Measurements from ENCODE around the gene PTPRG.
"Not testable (repeated sequence)": the region's sequence is repeated elsewhere in the genome, so short reads cannot be mapped to it uniquely, and the experiment has no call there.

The PTPRG gene

DNA sequence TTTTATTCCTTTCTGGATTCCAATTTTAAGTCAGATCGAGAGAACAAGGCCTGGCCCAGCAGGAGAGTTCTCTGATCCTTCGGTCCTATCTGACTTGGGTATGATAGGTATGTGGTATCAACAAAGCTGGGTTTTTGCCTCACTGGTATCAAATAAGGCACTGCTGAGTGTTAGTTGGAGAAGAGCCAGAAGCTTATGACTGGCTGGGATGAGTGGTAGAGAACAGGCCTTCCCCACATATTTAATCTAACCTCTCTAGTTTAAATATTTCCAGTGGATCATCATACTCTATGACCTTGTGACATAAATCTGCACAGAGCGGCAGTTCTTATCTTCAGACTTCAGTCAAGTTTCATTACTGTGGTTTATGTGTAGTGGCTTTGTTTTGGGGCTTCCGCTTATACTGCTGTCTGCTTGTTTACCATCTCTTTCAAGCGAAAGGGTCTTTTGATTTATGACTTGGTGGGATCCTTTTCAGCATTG lies 164.5 kb downstream of the PTPRG start:
- DNase-seq (ENCODE audit: low read depth) = no peak

- DNase-seq (ENCODE audit: low read depth) = no peak
Observed at GRCh38 chr3:61727435-61727834, 166.1 kb downstream of the PTPRG start.

GRCh38 chr3:61729038-61729634 lies 167.8 kb downstream of the PTPRG start:
- DNase-seq (ENCODE audit: low read depth) = no peak

GRCh38 chr3:61730056-61730455 lies 168.7 kb downstream of the PTPRG start:
- DNase-seq (ENCODE audit: low read depth) = no peak

GRCh38 chr3:61730577-61731231 lies 169.3 kb downstream of the PTPRG start:
- no peak for DNase-seq (ENCODE audit: low read depth)

- DNase-seq (ENCODE audit: low read depth) = no peak
Observed at GRCh38 chr3:61733000-61733399, 171.6 kb downstream of the PTPRG start.

DNA sequence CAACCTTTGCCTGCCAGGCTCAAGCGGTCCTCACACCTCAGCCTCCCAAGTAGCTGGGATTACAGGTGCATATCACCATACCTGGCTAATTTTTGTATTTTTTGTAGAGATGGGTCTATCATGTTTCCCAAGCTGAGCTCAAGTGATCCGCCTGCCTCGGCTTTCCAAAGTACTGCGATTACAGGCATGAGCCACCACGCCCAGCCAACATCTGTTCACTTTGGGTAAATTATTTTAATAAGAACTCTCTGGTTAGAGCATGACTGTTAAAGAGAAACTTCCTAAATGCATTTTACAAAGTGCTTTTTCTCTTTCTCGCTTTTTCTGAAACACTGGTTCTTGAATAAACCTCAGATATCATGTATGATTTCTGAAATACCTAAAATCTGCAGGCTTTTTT lies 172.5 kb downstream of the PTPRG start:
- DNase-seq (ENCODE audit: low read depth) = no peak

DNA sequence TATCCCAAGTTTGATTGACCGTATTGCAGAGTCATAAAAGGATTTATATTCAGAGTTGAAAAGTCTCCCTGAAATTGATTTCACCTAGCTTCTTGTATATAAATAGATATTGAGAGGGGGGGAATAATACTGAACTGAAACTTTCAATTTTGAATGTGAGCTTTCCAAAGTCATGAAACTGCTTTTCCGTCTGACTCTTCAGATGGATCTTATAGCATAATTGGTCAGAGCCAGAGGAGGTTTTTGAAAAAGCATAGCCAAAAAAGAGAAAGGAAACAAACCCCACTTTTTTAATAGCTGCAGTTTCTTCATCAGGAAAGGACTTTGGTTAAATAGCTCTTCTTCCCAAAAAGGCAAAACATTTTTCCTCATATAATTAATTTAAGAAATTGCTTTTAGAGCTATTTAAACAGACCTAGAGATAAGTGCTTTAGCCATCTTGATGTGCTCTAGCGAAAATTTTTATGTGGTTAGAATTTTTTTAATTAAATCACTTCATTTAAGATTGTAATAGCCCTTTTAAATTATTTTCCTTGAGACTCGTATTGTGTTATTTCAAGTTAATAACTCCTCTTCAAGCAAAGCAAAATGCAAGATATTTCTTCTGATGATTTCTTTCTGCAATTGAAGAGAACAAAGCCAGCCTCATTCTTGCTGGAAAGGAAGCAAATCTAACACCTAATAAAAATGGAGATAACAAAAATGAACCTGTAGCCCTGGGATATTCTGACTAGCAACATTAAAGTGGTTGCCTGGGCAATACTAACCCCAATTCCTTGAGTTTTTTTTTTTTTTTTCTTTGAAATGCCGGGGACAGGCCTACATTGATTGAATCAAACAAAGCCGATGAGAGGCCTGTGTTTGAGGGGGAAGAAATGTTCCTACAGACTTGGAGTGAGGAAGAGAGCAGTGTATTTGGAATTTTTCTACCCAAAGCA lies 173.6 kb downstream of the PTPRG start:
- no peak for DNase-seq (ENCODE audit: low read depth)

DNA sequence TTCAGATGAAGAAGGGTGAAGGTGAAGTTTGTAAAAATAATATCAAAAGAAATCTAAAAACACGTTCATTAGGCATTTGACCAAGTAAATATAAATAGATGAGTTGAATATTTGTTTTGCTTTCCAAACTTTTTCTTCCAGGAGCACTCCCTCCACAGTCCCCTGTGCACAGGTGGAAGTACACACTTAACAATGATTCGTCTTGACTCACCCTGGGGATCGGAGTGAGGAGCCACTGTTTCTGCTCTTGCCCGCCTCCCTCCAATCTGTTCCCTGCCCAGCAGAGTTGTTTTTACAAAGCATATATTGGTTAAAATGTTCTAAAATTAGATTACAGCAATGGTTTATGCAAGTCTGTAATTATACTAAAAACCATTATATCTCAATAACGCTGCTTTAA lies 175.1 kb downstream of the PTPRG start:
- no peak for DNase-seq (ENCODE audit: low read depth)

GRCh38 chr3:61739640-61740039 lies 178.3 kb downstream of the PTPRG start:
- DNase-seq (ENCODE audit: low read depth) = no peak

DNA sequence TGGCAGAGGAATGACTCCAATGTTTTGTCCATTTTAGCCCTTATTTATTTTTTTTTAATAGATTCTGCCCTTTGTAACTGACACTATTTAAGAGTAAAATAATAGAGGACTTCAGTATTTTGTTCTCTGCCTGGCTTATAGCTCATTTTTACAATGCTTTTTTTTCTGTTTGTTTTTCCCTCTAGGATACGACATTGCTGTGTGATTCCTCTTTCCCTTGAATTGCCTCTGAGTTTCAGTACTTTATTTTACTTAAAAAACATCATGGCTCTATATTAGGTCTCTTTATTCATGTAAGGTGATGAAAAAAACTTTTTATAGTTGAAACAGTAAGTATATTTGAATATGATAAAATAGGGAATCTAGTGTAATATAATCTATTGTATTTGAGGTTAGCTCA lies 179.1 kb downstream of the PTPRG start:
- no peak for DNase-seq (ENCODE audit: low read depth)

DNA sequence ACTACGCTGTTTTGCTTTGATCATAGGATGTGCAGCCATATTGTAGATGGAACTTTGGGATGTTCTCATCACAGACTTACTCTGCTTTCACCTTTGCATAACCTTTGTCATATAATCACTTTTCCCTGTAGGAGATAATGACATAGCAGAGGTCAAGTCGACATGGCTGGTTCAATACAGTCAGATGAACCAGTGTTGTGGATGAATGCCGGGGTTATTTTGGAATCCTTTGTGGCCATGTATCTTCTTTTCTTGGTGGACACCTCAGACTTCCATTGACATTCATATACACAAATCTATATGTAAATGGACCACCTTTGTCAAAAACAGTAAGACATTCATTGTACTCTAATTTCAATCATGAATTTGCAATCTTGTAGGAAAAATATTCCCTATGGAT lies 180.2 kb downstream of the PTPRG start:
- no peak for DNase-seq (ENCODE audit: low read depth)

DNA sequence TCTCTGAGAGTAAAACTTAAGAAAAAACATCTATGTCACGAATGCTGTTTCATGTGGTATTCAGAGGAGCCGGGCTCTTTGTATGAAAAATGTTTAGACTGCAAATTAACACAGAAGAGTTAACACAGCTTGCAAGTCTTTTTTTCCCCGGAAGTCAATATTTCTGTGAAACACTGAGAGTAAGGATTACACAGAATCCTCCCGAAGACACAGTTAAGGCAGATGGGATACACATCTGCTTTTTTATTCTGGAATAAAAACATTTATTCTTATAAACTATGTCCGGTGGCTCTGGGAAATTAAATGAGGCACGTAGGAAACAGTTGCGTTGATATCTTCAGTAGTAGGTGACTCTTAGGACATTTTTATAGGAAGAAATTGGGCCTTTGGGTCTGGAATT lies 180.6 kb downstream of the PTPRG start:
- no peak for DNase-seq (ENCODE audit: low read depth)

DNA sequence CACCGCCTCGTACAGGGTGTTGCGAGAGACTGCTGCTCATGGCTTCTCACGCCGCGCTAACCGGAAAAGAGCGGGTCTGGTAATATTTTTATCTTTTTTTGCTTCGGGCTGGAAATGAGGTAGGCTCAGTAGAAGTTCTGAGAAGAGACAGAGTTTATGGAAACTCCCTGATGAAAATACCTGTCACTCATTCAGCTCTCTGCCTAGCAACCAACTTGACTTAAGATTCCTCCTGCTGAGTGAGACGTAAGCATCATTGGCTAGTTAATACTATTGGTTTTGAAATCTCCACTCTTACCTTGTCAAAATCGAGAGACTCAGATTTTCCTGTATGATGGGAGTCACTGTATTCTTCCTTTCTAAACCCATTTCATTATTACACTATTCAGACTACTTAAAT lies 181.7 kb downstream of the PTPRG start:
- no peak for DNase-seq (ENCODE audit: low read depth)

DNA sequence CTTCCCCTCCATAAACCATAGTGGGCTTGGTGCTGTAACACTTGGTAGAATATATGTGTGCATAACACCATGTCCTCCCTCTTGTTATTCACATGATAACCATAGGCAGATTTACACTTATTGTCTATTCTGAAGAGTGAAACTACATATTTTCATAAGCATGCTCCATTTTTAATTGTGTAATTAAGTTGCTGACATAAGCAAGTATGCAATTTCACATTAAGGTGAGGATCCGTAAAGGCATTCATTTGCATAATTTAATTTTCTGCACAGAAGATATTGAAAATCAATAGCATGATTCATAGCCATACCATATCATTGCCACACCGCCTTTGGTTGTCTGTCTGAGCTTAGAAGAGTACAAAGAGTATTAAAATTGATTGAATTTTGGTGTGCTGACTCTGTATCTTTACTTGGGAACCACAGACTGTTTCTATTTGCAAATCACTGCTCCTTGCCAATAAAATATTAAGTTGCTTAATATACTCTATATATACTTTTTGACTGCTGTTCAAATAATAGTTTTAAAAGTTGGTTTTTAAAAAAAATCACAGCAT lies 182.4 kb downstream of the PTPRG start:
- no peak for DNase-seq (ENCODE audit: low read depth)

DNA sequence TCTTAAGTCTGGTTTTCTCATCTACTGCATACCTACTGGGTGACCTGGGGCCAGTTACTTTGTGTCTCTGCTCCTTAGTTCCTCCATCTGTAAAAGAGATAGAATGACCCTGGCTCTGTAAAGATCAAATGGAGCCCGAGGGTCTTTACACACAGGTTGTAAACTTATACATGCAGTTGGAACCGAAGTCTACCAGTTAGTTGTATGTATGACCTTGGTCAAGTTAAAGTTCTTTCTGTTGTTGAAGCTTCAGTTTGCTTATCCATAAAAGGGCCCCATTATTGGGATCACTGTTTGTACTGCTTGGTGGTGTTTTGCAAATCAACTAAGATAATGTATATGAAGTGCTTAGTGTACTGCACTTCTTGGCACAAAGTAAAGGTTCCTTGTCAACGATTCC lies 186.9 kb downstream of the PTPRG start:
- no peak for DNase-seq (ENCODE audit: low read depth)

DNA sequence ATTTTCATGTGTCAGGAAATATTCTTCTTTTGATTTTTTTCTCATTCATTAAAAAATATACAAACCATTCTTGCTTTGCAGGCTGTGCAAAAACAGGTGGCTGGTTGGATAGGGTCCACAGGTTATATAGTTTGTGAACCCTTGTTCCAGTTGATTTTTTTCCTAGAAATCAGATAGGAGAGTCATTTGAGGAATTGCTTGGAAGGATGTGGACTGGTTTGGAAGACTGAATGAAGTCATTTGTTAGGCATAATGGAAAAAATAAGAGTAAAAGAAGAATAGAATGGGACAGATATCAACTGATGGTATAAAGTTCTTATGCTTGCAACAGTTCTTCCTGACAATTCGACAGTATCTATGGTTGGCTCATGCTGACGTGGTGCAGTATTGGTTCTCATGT lies 189.4 kb downstream of the PTPRG start:
- DNase-seq (ENCODE audit: low read depth) = no peak

DNA sequence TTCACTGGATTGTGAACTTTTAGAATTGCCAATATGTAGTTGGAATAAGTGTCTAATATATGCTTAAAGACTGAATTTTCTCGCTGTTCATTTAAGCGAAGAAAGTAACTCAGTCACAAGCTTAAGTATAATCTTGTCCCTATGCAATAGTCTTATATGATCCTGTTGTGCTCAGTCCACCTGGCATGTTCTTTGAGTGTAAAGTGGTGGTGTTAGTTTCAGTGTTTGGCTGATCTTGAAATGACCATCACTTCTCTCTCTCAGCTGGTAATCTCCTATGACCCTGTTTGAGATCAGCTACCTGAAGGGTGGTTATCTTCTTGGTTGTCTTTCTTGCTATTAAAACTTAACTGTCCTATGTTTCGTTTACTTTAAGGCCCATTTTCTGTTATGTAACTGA lies 197.5 kb downstream of the PTPRG start:
- DNase-seq (ENCODE audit: low read depth) = no peak

- not testable (repeated sequence) for DNase-seq (ENCODE audit: low read depth)
Observed at GRCh38 chr3:61760783-61761182, 199.4 kb downstream of the PTPRG start.

DNA sequence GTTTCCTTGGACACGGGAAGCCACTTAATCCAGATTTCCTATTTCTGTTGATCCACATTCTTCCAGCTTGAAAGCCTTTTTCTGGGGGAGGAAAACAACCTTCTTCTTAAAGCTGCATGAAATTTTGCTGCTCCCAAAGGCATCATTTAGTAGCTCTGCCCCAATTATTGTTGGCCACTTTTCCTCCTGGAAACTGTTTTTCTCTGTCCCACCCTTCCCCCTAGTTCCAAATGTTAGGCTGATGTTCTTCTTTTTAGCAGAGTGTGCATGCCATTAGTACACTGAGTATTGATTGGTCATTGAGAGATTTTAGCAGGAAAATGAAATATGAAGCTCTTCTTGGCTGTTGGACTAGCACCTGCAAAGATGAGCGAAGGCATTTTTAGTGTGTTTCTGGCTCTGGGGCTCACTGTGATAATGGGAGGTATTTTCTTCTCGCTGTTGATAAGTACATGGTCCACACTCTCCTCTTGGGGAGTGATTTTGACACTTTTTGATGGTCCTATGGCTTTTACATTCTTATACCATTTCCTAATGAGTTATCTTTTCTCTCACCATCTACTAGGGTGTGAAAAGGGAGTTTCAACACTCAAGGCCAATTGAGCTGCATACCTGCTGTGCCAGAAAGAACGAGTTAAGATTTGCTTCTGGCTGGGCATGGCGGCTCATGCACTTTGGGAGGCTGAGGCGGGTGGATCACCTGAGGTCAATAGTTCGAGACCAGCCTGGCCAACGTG lies 200.5 kb downstream of the PTPRG start:
- no peak for DNase-seq (ENCODE audit: low read depth)

GRCh38 chr3:61765157-61765876 lies 203.9 kb downstream of the PTPRG start:
- DNase-seq (ENCODE audit: low read depth) = no peak
